ENCODE results near the gene IL5RA. TPM values are rescaled to one million over a fixed set of nuclear protein-coding genes. Genes with fewer than 3 reads are reported as not detected.

The IL5RA gene
- total and polyA plus RNA-seq, 10 of the 15 experiments (the other 5 are each of a cell fraction or from before 2014, with no cell fraction given), result 0.04 to 0.53 (median 0.14) TPM; not detected in 6

DNA sequence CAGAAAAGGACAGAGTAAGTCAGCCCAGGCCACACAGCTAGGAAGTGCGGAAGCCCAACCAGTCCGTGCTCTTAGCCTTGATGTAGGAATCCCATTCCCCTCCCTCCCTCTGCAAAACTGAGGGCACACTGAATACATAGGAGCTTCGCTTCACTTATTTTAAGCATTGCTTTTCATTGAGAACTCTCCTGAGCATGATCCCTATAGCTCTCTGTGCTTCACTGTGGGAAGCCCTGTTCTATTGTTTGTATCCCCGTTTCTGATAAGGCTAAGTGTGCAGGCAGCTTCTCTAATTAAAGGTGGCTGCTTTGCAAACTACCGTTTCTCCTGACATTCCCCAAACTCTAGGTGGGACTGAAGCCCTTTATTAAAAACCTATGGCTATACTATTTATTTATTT lies 29.9 kb downstream of the IL5RA start (continued):
- TF ChIP-seq ZBTB33 (IDR thresholded peaks at IDR 0.05) (no peak), CREM (IDR thresholded peaks at IDR 0.05; ENCODE audit: low read depth) (no peak), NBN (IDR thresholded peaks at IDR 0.05) (no peak)

DNA sequence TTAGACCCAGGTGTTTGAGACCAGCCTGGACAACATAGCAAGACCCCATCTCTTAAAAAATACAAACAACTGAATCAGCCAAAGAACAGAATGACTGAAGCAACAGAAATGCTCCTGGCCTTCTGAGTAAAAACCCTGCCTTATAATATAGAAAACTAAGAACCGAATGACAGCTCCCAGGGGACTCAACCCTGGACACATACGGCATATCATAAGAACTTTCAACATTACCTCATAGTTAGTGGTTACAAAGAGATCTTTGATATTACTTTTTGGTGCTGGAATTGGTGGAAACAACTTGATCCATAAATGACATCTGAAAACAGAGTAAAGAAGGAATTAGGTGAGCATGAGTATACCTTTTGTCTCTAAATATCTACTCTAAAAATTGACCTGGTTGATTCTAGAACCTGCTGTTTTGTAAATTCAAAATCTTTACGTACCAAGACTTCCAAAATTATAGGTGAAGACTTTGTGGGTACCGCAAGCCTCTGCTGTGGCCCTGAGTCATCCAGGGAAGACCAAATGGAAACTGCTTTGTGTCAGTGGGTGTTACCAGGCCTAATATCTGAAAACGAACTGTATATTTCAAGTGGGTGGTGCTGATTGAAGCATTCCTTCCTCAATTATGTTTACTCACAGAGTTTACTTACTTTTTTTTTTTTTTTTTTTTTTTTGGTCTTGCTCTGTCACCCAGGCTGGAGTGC lies 35.5 kb downstream of the IL5RA start:
- ChIA-PET SMC1A (ENCODE audit: uncharacterized antibody, unreplicated experiment) (interaction anchor here (1.0 kb wide), 1 partner anchor 13 kb away, joined by 3 read pairs; no protein-coding TSS in a partner anchor), CTCF (no interaction called here), POLR2A (no interaction called here), RAD21 (ENCODE audit: unreplicated experiment) (no interaction called here)
- Histone ChIP-seq H2AFZ (ENCODE audit: control insufficient read depth, low read depth, low read length) (no peak overlapping the region), H3K9ac (ENCODE audit: control insufficient read depth, insufficient read depth, low read length) (no peak overlapping the region), H3K4me2 (ENCODE audit: control insufficient read depth, insufficient read depth) (no peak overlapping the region), H3K4me3 (no peak overlapping the region), H3K27me3 (replicated peaks in 1 of 2; ENCODE audit: control insufficient read depth in 2 of 2, insufficient read depth in 2 of 2, low read length in 1 of 2) (peaks cover 0 to 2% of the 10 kb centered on the region in 2 experiments; a peak in 1 of 4 replicates), H3K4me1 (ENCODE audit: control insufficient read depth, insufficient read depth, low read length) (no peaks in the 10 kb centered on the region), H3K9me3 (replicated peaks; ENCODE audit: control insufficient read depth, insufficient read depth, low read length) (no peaks in the 10 kb centered on the region), H3K79me2 (ENCODE audit: control insufficient read depth, insufficient read depth, low read length) (no peaks in the 10 kb centered on the region), H4K20me1 (ENCODE audit: control insufficient read depth, insufficient read depth) (no peaks in the 10 kb centered on the region), H3K36me3 (ENCODE audit: control insufficient read depth in 2 of 2, insufficient read depth in 2 of 2, low read length in 1 of 2) (no peaks in the 10 kb centered on the region), H3K27ac (ENCODE audit: control insufficient read depth, insufficient read depth) (no peak overlapping the region)
- ATAC-seq (peak; percentile 88), FAIRE-seq (no peak), DNase-seq (ENCODE audit: low read depth, low spot score) (no peak)
- intact Hi-C loops (cut with micrococcal nuclease; ENCODE audit: unreplicated experiment), result no loop called here
- 9% methylated on average over 5 of the region's 5 CpGs for WGBS (ENCODE audit: insufficient coverage, insufficient replicate concordance, low lambda C conversion rate, missing lambda C conversion rate)
- no TSS peak for BruUV-seq (replicated peaks)
- in situ Hi-C loops (cut with MboI), result no loop called here
- TF ChIP-seq RCOR1 (conservative IDR thresholded peaks at IDR 0.05; ENCODE audit: low read depth, low read length), result no peak
- 0 out of 2 replicates have a peak, but pooled peaks have one; percentile 11 for TF ChIP-seq CBFB (IDR thresholded peaks at IDR 0.05; ENCODE audit: low read depth)
- no peak for TF ChIP-seq BHLHE40 (IDR thresholded peaks at IDR 0.05; ENCODE audit: borderline replicate concordance in 1 of 2, low read depth in 2 of 2, low read length in 1 of 2)
- no peak for TF ChIP-seq SREBF2 (IDR thresholded peaks at IDR 0.05; ENCODE audit: low read length)
- TF ChIP-seq IKZF1 (conservative IDR thresholded peaks at IDR 0.05), result peak; percentile 44; the same call in 1 of the 2 replicates
- peak; percentile 67; the same call in 1 of the 2 replicates for TF ChIP-seq JUNB (IDR thresholded peaks at IDR 0.05)
- TF ChIP-seq KDM1A (IDR thresholded peaks at IDR 0.05; ENCODE audit: borderline replicate concordance), result no peak
- no peak for TF ChIP-seq MYB (IDR thresholded peaks at IDR 0.05; ENCODE audit: borderline replicate concordance, low read depth, low read length)
- no peak for TF ChIP-seq JUND (IDR thresholded peaks at IDR 0.05; ENCODE audit: low read depth, low read length)
- TF ChIP-seq BCL11A (IDR thresholded peaks at IDR 0.05; ENCODE audit: low read depth, low read length), result 0 out of 2 replicates have a peak, but pooled peaks have one; percentile 6
- peak; percentile 71 for TF ChIP-seq ATF7 (IDR thresholded peaks at IDR 0.05; ENCODE audit: low read depth)
- TF ChIP-seq E4F1 (IDR thresholded peaks at IDR 0.05; ENCODE audit: borderline replicate concordance, partially characterized antibody), result no peak
- no peak for TF ChIP-seq RB1 (IDR thresholded peaks at IDR 0.05; ENCODE audit: borderline replicate concordance)
- TF ChIP-seq GATAD2B (conservative IDR thresholded peaks at IDR 0.05; ENCODE audit: low read depth), result no peak
- no peak for TF ChIP-seq SUZ12 (IDR thresholded peaks at IDR 0.05; ENCODE audit: unreplicated experiment)
- peak; percentile 40 to 52; a peak in 3 of 4 replicates for TF ChIP-seq IKZF2 (IDR thresholded peaks at IDR 0.05)
- no peak; the same call in 1 of the 2 replicates for TF ChIP-seq FOXM1 (IDR thresholded peaks at IDR 0.05; ENCODE audit: low read depth, low read length)
- TF ChIP-seq CREB1 (IDR thresholded peaks at IDR 0.05; ENCODE audit: low read depth), result 0 out of 2 replicates have a peak, but pooled peaks have one; percentile 8

All from GM12878 (cell line).